SJCRH30 (cell line): ENCODE measurements around the gene TRIO. TPM values are rescaled to one million over a fixed set of nuclear protein-coding genes. Genes with fewer than 3 reads are reported as not detected.

Experiments
- DNase-seq, 2 experiments: peaks; one replicate each; pipeline ENCODE4 v3.0.0-alpha.2; 2015 to 2020
- H3K27ac ChIP-seq: fragments of 250-450 bp; sonication (Bioruptor Pico); 2 replicates; pipeline ENCODE4 v1.5.1; 2020; ENCODE audit warnings: mild to moderate bottlenecking, moderate library complexity
- H3K27me3 ChIP-seq: fragments of 250-450 bp; sonication (Bioruptor Pico); 2 replicates; pipeline ENCODE4 v1.5.1; 2020; ENCODE audit warnings: mild to moderate bottlenecking, moderate library complexity
- H3K36me3 ChIP-seq: fragments of 250-450 bp; sonication (Bioruptor Pico); 2 replicates; pipeline ENCODE4 v1.5.1; 2020; ENCODE audit warnings: mild to moderate bottlenecking, moderate library complexity
- H3K4me1 ChIP-seq: fragments of 250-450 bp; sonication (Bioruptor Pico); 2 replicates; pipeline ENCODE4 v1.5.1; 2020; ENCODE audit warnings: mild to moderate bottlenecking, moderate library complexity
- H3K4me3 ChIP-seq: fragments of 250-450 bp; sonication (Bioruptor Pico); 2 replicates; pipeline ENCODE4 v1.5.1; 2020; ENCODE audit warnings: mild to moderate bottlenecking, moderate library complexity
- H3K9me3 ChIP-seq: fragments of 250-450 bp; sonication (Bioruptor Pico); replicated peaks from 2 replicates; pipeline ENCODE4 v1.5.1; 2020; ENCODE audit warnings: mild to moderate bottlenecking, moderate library complexity
- total RNA-seq: library from RNA; depleted of rRNA; stranded (reverse); fragments of >200 nt; shearing (Covaris generic); gene quantifications from 2 replicates; pipeline ENCODE4 v1.2.3, GENCODE V29; 2014

TRIO gene
- total RNA-seq, 1 experiment from 2014 or later, result 82.9 TPM

GRCh38 chr5:14164164-14165163 lies 21.3 kb downstream of the TRIO start:
- Histone ChIP-seq H3K36me3 (no peaks in the 10 kb centered on the region), H3K4me3 (no peak overlapping the region), H3K9me3 (peaks cover 8% of the 10 kb centered on the region; the same call in 1 of the 2 replicates), H3K4me1 (no peaks in the 10 kb centered on the region), H3K27ac (no peak overlapping the region), H3K27me3 (no peaks in the 10 kb centered on the region)
- DNase-seq, result no peak

- H3K27me3 ChIP-seq, result no peaks in the 10 kb centered on the region
- H3K4me3 ChIP-seq, result no peak overlapping the region
- peaks cover 8% of the 10 kb centered on the region; the same call in 1 of the 2 replicates for H3K9me3 ChIP-seq
- no peak overlapping the region for H3K27ac ChIP-seq
- no peaks in the 10 kb centered on the region for H3K4me1 ChIP-seq
- H3K36me3 ChIP-seq, result no peaks in the 10 kb centered on the region
- DNase-seq, result no peak
Measured at GRCh38 chr5:14165375-14166106, 22.4 kb downstream of the TRIO start.

GRCh38 chr5:14166437-14166836 lies 23.3 kb downstream of the TRIO start:
- Histone ChIP-seq H3K27me3 (no peaks in the 10 kb centered on the region), H3K36me3 (no peaks in the 10 kb centered on the region), H3K27ac (no peak overlapping the region), H3K4me1 (no peaks in the 10 kb centered on the region), H3K4me3 (no peak overlapping the region), H3K9me3 (peaks cover 8% of the 10 kb centered on the region; the same call in 1 of the 2 replicates)
- no peak for DNase-seq

GRCh38 chr5:14167211-14167845 lies 24.2 kb downstream of the TRIO start:
- no peak for DNase-seq
- Histone ChIP-seq H3K4me3 (no peak overlapping the region), H3K27me3 (no peaks in the 10 kb centered on the region), H3K36me3 (no peaks in the 10 kb centered on the region), H3K4me1 (no peaks in the 10 kb centered on the region), H3K27ac (no peak overlapping the region), H3K9me3 (peaks cover 8% of the 10 kb centered on the region; the same call in 1 of the 2 replicates)

GRCh38 chr5:14168144-14168792 lies 25.1 kb downstream of the TRIO start:
- no peak for DNase-seq
- no peaks in the 10 kb centered on the region for H3K4me1 ChIP-seq
- no peak overlapping the region for H3K27ac ChIP-seq
- H3K27me3 ChIP-seq, result no peaks in the 10 kb centered on the region
- H3K9me3 ChIP-seq, result peaks cover 8% of the 10 kb centered on the region; the same call in 1 of the 2 replicates
- no peak overlapping the region for H3K4me3 ChIP-seq
- no peaks in the 10 kb centered on the region for H3K36me3 ChIP-seq

GRCh38 chr5:14168793-14169262 lies 25.7 kb downstream of the TRIO start:
- H3K9me3 ChIP-seq, result peaks cover 3% of the 10 kb centered on the region; the same call in 1 of the 2 replicates
- H3K27ac ChIP-seq, result no peak overlapping the region
- no peak overlapping the region for H3K4me3 ChIP-seq
- no peaks in the 10 kb centered on the region for H3K4me1 ChIP-seq
- H3K27me3 ChIP-seq, result no peaks in the 10 kb centered on the region
- no peak for DNase-seq
- H3K36me3 ChIP-seq, result no peaks in the 10 kb centered on the region

- DNase-seq, result no peak
Measured at GRCh38 chr5:14171046-14171445, 27.9 kb downstream of the TRIO start.

GRCh38 chr5:14171621-14172020 lies 28.5 kb downstream of the TRIO start:
- no peak overlapping the region for H3K4me3 ChIP-seq
- no peak overlapping the region for H3K27ac ChIP-seq
- no peaks in the 10 kb centered on the region for H3K9me3 ChIP-seq
- H3K36me3 ChIP-seq, result no peaks in the 10 kb centered on the region
- no peak for DNase-seq
- H3K4me1 ChIP-seq, result no peaks in the 10 kb centered on the region
- no peaks in the 10 kb centered on the region for H3K27me3 ChIP-seq

More at GRCh38 chr5:14171046-14171445, 27.9 kb downstream of the TRIO start:
- Histone ChIP-seq H3K36me3 (no peaks in the 10 kb centered on the region), H3K27ac (no peak overlapping the region), H3K4me3 (no peak overlapping the region), H3K4me1 (no peaks in the 10 kb centered on the region), H3K27me3 (no peaks in the 10 kb centered on the region), H3K9me3 (no peaks in the 10 kb centered on the region)

GRCh38 chr5:14172149-14172795 lies 29.1 kb downstream of the TRIO start:
- Histone ChIP-seq H3K4me1 (peaks cover 2% of the 10 kb centered on the region; the same call in 1 of the 2 replicates), H3K4me3 (no peak overlapping the region), H3K36me3 (no peaks in the 10 kb centered on the region), H3K9me3 (no peaks in the 10 kb centered on the region), H3K27me3 (no peaks in the 10 kb centered on the region), H3K27ac (no peak overlapping the region)
- no peak for DNase-seq

- peaks cover 16% of the 10 kb centered on the region for H3K4me1 ChIP-seq
Measured at GRCh38 chr5:14173377-14174229, 30.5 kb downstream of the TRIO start.

GRCh38 chr5:14174230-14174636 lies 31.1 kb downstream of the TRIO start:
- no peak overlapping the region for H3K4me3 ChIP-seq
- H3K9me3 ChIP-seq, result no peaks in the 10 kb centered on the region
- no peak for DNase-seq
- no peaks in the 10 kb centered on the region for H3K27me3 ChIP-seq
- no peaks in the 10 kb centered on the region for H3K36me3 ChIP-seq
- H3K4me1 ChIP-seq, result peaks cover 18% of the 10 kb centered on the region
- no peak overlapping the region for H3K27ac ChIP-seq

More at GRCh38 chr5:14173377-14174229, 30.5 kb downstream of the TRIO start:
- DNase-seq, result no peak
- no peak overlapping the region for H3K27ac ChIP-seq
- H3K27me3 ChIP-seq, result no peaks in the 10 kb centered on the region
- no peaks in the 10 kb centered on the region for H3K9me3 ChIP-seq
- H3K4me3 ChIP-seq, result no peak overlapping the region
- no peaks in the 10 kb centered on the region for H3K36me3 ChIP-seq

- Histone ChIP-seq H3K9me3 (no peaks in the 10 kb centered on the region), H3K4me3 (no peak overlapping the region), H3K36me3 (no peaks in the 10 kb centered on the region), H3K4me1 (peaks cover 18% of the 10 kb centered on the region), H3K27me3 (no peaks in the 10 kb centered on the region), H3K27ac (no peak overlapping the region)
- no peak for DNase-seq
Measured at GRCh38 chr5:14175381-14175780, 32.2 kb downstream of the TRIO start.

- peaks cover 18% of the 10 kb centered on the region for H3K4me1 ChIP-seq
- H3K36me3 ChIP-seq, result no peaks in the 10 kb centered on the region
- H3K4me3 ChIP-seq, result no peak overlapping the region
- H3K9me3 ChIP-seq, result no peaks in the 10 kb centered on the region
- DNase-seq, result no peak
- H3K27me3 ChIP-seq, result no peaks in the 10 kb centered on the region
- H3K27ac ChIP-seq, result no peak overlapping the region
Measured at GRCh38 chr5:14176888-14177287, 33.7 kb downstream of the TRIO start.
